ENCODE data around the gene ACBD5.
"Not testable (repeated sequence)": the region's sequence is repeated elsewhere in the genome, so short reads cannot be mapped to it uniquely, and the experiment has no call there.

ACBD5 gene

GRCh38 chr10:27241010-27241651 is 534 bp upstream of the ACBD5 start:
- FAIRE-seq: no peak

GRCh38 chr10:27237531-27237930 is 3.1 kb downstream of the ACBD5 start:
- not testable (repeated sequence) for FAIRE-seq

GRCh38 chr10:27236589-27237128 is 3.9 kb downstream of the ACBD5 start:
- FAIRE-seq: not testable (repeated sequence)

- peak; percentile 53 for FAIRE-seq
Observed at GRCh38 chr10:27235706-27236105, 4.9 kb downstream of the ACBD5 start.

- FAIRE-seq: no peak
Observed at GRCh38 chr10:27230022-27230421, 10.6 kb downstream of the ACBD5 start.

- no peak for FAIRE-seq
Observed at GRCh38 chr10:27225642-27226257, 14.8 kb downstream of the ACBD5 start.

GRCh38 chr10:27225011-27225590 is 15.5 kb downstream of the ACBD5 start:
- no peak for FAIRE-seq

GRCh38 chr10:27223964-27224363 is 16.6 kb downstream of the ACBD5 start:
- no peak for FAIRE-seq

GRCh38 chr10:27207350-27207749 is 33.2 kb downstream of the ACBD5 start:
- FAIRE-seq: no peak

GRCh38 chr10:27203806-27204205 is 36.8 kb downstream of the ACBD5 start:
- no peak for FAIRE-seq

- no peak for FAIRE-seq
Observed at GRCh38 chr10:27197980-27198620, 42.5 kb downstream of the ACBD5 start.

- FAIRE-seq: no peak
Observed at GRCh38 chr10:27192284-27192683, 48.3 kb downstream of the ACBD5 start.

- FAIRE-seq: no peak
Observed at GRCh38 chr10:27190508-27190907, 50.1 kb downstream of the ACBD5 start.

GRCh38 chr10:27188897-27189296 is 51.7 kb downstream of the ACBD5 start:
- FAIRE-seq: no peak

- FAIRE-seq: no peak
Observed at GRCh38 chr10:27188259-27188658, 52.3 kb downstream of the ACBD5 start.

- no peak for FAIRE-seq
Observed at GRCh38 chr10:27169849-27170248, 70.7 kb downstream of the ACBD5 start.

- FAIRE-seq: no peak
Observed at GRCh38 chr10:27158421-27158820, 82.2 kb downstream of the ACBD5 start.

GRCh38 chr10:27157150-27157549 is 83.4 kb downstream of the ACBD5 start:
- FAIRE-seq: no peak

- not testable (repeated sequence) for FAIRE-seq
Observed at GRCh38 chr10:27156566-27156965, 84.0 kb downstream of the ACBD5 start.

- FAIRE-seq: no peak
Observed at GRCh38 chr10:27155066-27155754, 85.4 kb downstream of the ACBD5 start, which contains the start of gene MASTL. Gene MASTL, plus strand, starts transcription at chr10:27155352. Its CDS starts 75 bp downstream, at chr10:27155427.

GRCh38 chr10:27153845-27154193 is 86.8 kb downstream of the ACBD5 start:
- FAIRE-seq: no peak

GRCh38 chr10:27153329-27153728 is 87.3 kb downstream of the ACBD5 start:
- FAIRE-seq: peak; percentile 43

- no peak for FAIRE-seq
Observed at GRCh38 chr10:27152687-27153086, 87.9 kb downstream of the ACBD5 start.

Data from islet of Langerhans (tissue), 1 donor.